Vagina (tissue), 2 donors: ENCODE results near the gene PRDM4.

ENCODE experiments used
- POLR2A ChIP-seq, 2 donors: fragments of 450-650 bp; IDR thresholded peaks; one replicate each; pipeline ENCODE4 v1.6.1; 2017; ENCODE audit warnings: antibody characterized with exemption in 2 of 2, mild to moderate bottlenecking in 2 of 2, moderate library complexity in 2 of 2
- TF ChIP-seq, protein P1 (sequence below), 3 experiments: fragments of 450-650 bp in 2 of 3; fragments of 200-600 bp in 1 of 3; sonication (generic) in 1 of 3; IDR thresholded peaks; one replicate each; pipeline ENCODE4 v1.5.1; 2017 to 2019; ENCODE audit warnings: antibody characterized with exemption in 3 of 3, mild to moderate bottlenecking in 2 of 3, moderate library complexity in 2 of 3

DNA sequence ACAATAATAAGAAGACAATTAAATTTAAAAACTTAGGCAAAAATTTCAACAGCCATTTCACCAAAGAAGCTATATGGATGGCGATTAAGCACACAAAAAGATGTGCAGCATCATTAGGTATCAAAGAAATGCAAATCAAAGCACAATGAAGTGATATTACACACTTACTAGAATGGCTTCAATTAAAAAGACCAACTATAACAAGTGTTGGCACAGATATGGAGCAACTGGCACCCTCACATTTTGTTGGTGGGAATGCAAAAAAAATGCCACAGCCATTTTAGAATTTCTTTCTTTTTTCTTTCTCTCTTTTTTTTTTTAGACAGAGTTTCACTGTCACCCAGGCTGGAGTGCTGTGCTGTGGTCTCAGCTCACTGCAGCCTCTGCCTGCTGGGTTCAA lies 1.9 kb upstream of the PRDM4 start:
- TF ChIP-seq, protein P1, sequence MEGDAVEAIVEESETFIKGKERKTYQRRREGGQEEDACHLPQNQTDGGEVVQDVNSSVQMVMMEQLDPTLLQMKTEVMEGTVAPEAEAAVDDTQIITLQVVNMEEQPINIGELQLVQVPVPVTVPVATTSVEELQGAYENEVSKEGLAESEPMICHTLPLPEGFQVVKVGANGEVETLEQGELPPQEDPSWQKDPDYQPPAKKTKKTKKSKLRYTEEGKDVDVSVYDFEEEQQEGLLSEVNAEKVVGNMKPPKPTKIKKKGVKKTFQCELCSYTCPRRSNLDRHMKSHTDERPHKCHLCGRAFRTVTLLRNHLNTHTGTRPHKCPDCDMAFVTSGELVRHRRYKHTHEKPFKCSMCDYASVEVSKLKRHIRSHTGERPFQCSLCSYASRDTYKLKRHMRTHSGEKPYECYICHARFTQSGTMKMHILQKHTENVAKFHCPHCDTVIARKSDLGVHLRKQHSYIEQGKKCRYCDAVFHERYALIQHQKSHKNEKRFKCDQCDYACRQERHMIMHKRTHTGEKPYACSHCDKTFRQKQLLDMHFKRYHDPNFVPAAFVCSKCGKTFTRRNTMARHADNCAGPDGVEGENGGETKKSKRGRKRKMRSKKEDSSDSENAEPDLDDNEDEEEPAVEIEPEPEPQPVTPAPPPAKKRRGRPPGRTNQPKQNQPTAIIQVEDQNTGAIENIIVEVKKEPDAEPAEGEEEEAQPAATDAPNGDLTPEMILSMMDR (IDR thresholded peaks at IDR 0.05): no peak
- TF ChIP-seq POLR2A (IDR thresholded peaks at IDR 0.05): no peak
